Activated CD4-positive, CD25-positive, alpha-beta regulatory T cell treated with anti-CD3 and anti-CD28 coated beads, Interleukin-2, amount 50 U/mL, for 16 hours (primary cell): Measurements from ENCODE around the gene PRSS27.

Experiments
- DNase-seq: peaks from one replicate; pipeline ENCODE4 v3.0.0-alpha.2; 2020; ENCODE audit warnings: low read depth, low spot score

The PRSS27 gene

GRCh38 chr16:2751577-2752034 lies 31.6 kb upstream of the PRSS27 start:
- DNase-seq = no peak

GRCh38 chr16:2749936-2750335 lies 29.9 kb upstream of the PRSS27 start:
- no peak for DNase-seq

- DNase-seq = no peak
These were observed 29.5 kb upstream of the PRSS27 start for GRCh38 chr16:2749476-2749875.

GRCh38 chr16:2748757-2749455 lies 28.9 kb upstream of the PRSS27 start:
- DNase-seq = no peak

- no peak for DNase-seq
These were observed 25.9 kb upstream of the PRSS27 start for GRCh38 chr16:2745961-2746360.

- no peak for DNase-seq
These were observed 25.3 kb upstream of the PRSS27 start for GRCh38 chr16:2745116-2745890.

- DNase-seq = no peak
These were observed 24.7 kb upstream of the PRSS27 start for GRCh38 chr16:2744711-2745110.

GRCh38 chr16:2743007-2743810 lies 23.2 kb upstream of the PRSS27 start:
- DNase-seq = no peak

- no peak for DNase-seq
These were observed 22.4 kb upstream of the PRSS27 start for GRCh38 chr16:2742323-2743006.

GRCh38 chr16:2741168-2741567 lies 21.1 kb upstream of the PRSS27 start:
- DNase-seq = no peak

- DNase-seq = no peak
These were observed 20.5 kb upstream of the PRSS27 start for GRCh38 chr16:2740476-2740875.

- DNase-seq = no peak
These were observed 19.8 kb upstream of the PRSS27 start for GRCh38 chr16:2739625-2740430.

- no peak for DNase-seq
These were observed 18.6 kb upstream of the PRSS27 start for GRCh38 chr16:2738615-2739014.

GRCh38 chr16:2737895-2738418 lies 17.9 kb upstream of the PRSS27 start:
- no peak for DNase-seq

- no peak for DNase-seq
These were observed 17.2 kb upstream of the PRSS27 start for GRCh38 chr16:2737238-2737605.

GRCh38 chr16:2736476-2737237 lies 16.6 kb upstream of the PRSS27 start:
- DNase-seq = no peak

- DNase-seq = no peak
These were observed 15.0 kb upstream of the PRSS27 start for GRCh38 chr16:2734844-2735515.

- DNase-seq = no peak
These were observed 8.0 kb upstream of the PRSS27 start for GRCh38 chr16:2728034-2728433.

GRCh38 chr16:2726923-2727322 lies 6.9 kb upstream of the PRSS27 start:
- no peak for DNase-seq
